H1 (cell line): ENCODE measurements around the gene RAB3A. TPM values are rescaled to one million over a fixed set of nuclear protein-coding genes. Genes with fewer than 3 reads are reported as not detected.

Source experiments
- CTCF ChIA-PET: fragments of 300-600 bp; sonication (Branson Sonifier 250); formaldehyde crosslinking; loops from one replicate; lab custom pipeline; 2021; ENCODE audit not compliant: partially characterized antibody; lab: Charles Lee
- POLR2A ChIA-PET: fragments of 300-600 bp; sonication (Branson Sonifier 250); formaldehyde crosslinking; loops from one replicate; lab custom pipeline; 2021; ENCODE audit warnings: inconsistent platforms; ENCODE audit not compliant: partially characterized antibody; lab: Charles Lee
- DNase-seq, 2 experiments: peaks; one replicate each; pipeline versions ENCODE4 v3.0.0 to v3.0.0-alpha.2; 2010 to 2022; ENCODE audit warnings: low spot score in 2 of 2, low read depth in 1 of 2, mixed read lengths in 1 of 2
- FAIRE-seq: peaks from 2 replicates; lab custom pipeline; 2011; peaks lifted over from hg19 to GRCh38; lab: Jason Lieb, UNC
- H2AFZ ChIP-seq: 2 replicates; pipeline ENCODE4 v1.8.1; 2012; ENCODE audit warnings: low read length, inconsistent platforms
- H2AK5ac ChIP-seq: 2 replicates; pipeline ENCODE4 v1.6.1; 2013; ENCODE audit warnings: low read depth, low read length
- H2BK120ac ChIP-seq: replicated peaks from 2 replicates; pipeline ENCODE3; 2013; ENCODE audit warnings: low read depth, low read length, inconsistent platforms
- H2BK12ac ChIP-seq: 2 replicates; pipeline ENCODE4 v1.6.1; 2013; ENCODE audit warnings: low read depth, low read length
- H2BK15ac ChIP-seq: 2 replicates; pipeline ENCODE4 v1.6.1; 2013; ENCODE audit warnings: low read length
- H2BK20ac ChIP-seq: 2 replicates; pipeline ENCODE4 v1.6.1; 2013; ENCODE audit warnings: low read length
- H2BK5ac ChIP-seq: 2 replicates; pipeline ENCODE4 v1.6.1; 2013; ENCODE audit warnings: low read depth, low read length
- H3K14ac ChIP-seq: 2 replicates; pipeline ENCODE4 v1.6.1; 2013; ENCODE audit warnings: inconsistent platforms; ENCODE audit not compliant: insufficient read length
- H3K18ac ChIP-seq: 2 replicates; pipeline ENCODE4 v1.6.1; 2013; ENCODE audit warnings: low read length; ENCODE audit errors: extremely low read depth
- H3K23ac ChIP-seq: 2 replicates; pipeline ENCODE4 v1.6.1; 2013; ENCODE audit warnings: inconsistent platforms; ENCODE audit not compliant: insufficient read length
- H3K23me2 ChIP-seq: 2 replicates; pipeline ENCODE4 v1.6.1; 2013; ENCODE audit warnings: low read depth, low read length
- H3K27ac ChIP-seq: 2 replicates; pipeline ENCODE4 v1.6.1; 2011; ENCODE audit warnings: low read depth, low read length, inconsistent platforms
- H3K27me3 ChIP-seq, 4 experiments: replicated peaks in 1 of 4; 1 replicate in 1 of 4; 2 replicates in 3 of 4; pipeline versions ENCODE4 v1.6.1 to v1.8.1; 2011 to 2013; ENCODE audit warnings: low read length in 3 of 4, mild to moderate bottlenecking in 3 of 4, inconsistent platforms in 2 of 4, mixed read lengths in 2 of 4, moderate library complexity in 1 of 4; ENCODE audit not compliant: control insufficient read depth in 3 of 4, insufficient read depth in 3 of 4; ENCODE audit errors: extremely low read depth in 1 of 4
- H3K36me3 ChIP-seq, 4 experiments: 2 replicates each; pipeline versions ENCODE4 v1.6.1 to v1.8.1; 2011 to 2013; ENCODE audit warnings: mild to moderate bottlenecking in 4 of 4, low read length in 3 of 4, moderate library complexity in 2 of 4, control low read depth in 1 of 4, inconsistent platforms in 1 of 4; ENCODE audit not compliant: insufficient read depth in 4 of 4, control insufficient read depth in 2 of 4
- H3K4ac ChIP-seq: replicated peaks from 2 replicates; pipeline ENCODE3; 2013; ENCODE audit warnings: low read length, low read depth, mixed read lengths, inconsistent platforms; ENCODE audit not compliant: insufficient read length
- H3K4me1 ChIP-seq, 4 experiments: replicated peaks in 1 of 4; 1 replicate in 1 of 4; 2 replicates in 3 of 4; pipeline versions ENCODE4 v1.6.1 to v1.8.1; 2011 to 2013; ENCODE audit warnings: low read length in 3 of 4, inconsistent platforms in 2 of 4, mixed read lengths in 1 of 4; ENCODE audit not compliant: insufficient read depth in 4 of 4, control insufficient read depth in 3 of 4
- H3K4me2 ChIP-seq, 2 experiments: 2 replicates each; pipeline versions ENCODE4 v1.6.1 to v1.8.1; 2011 to 2013; ENCODE audit warnings: low read depth in 2 of 2, low read length in 2 of 2, control low read depth in 1 of 2, inconsistent platforms in 1 of 2, mild to moderate bottlenecking in 1 of 2; ENCODE audit not compliant: insufficient read depth in 1 of 2
- H3K4me3 ChIP-seq, 4 experiments: fragments of 200-600, 300-600 bp in 1 of 4; sonication (generic), shearing (Covaris generic), sonication (Bioruptor Twin) in 1 of 4; 2 replicates each; pipeline versions ENCODE4 v1.5.1 to v1.8.1; 2011 to 2016; ENCODE audit warnings: low read length in 4 of 4, low read depth in 3 of 4, control low read depth in 2 of 4, inconsistent platforms in 2 of 4, mild to moderate bottlenecking in 2 of 4, mixed read lengths in 1 of 4, moderate library complexity in 1 of 4; ENCODE audit not compliant: insufficient read depth in 2 of 4; ENCODE audit errors: extremely low read depth in 1 of 4
- H3K56ac ChIP-seq: replicated peaks from 2 replicates; pipeline ENCODE3; 2013; ENCODE audit warnings: low read depth, mild to moderate bottlenecking, mixed read lengths, low read length, inconsistent platforms; ENCODE audit not compliant: insufficient read length
- H3K79me1 ChIP-seq: 2 replicates; pipeline ENCODE4 v1.6.1; 2013; ENCODE audit warnings: low read depth, low read length, control low read depth
- H3K79me2 ChIP-seq, 2 experiments: 2 replicates each; pipeline versions ENCODE4 v1.6.1 to v1.8.1; 2012 to 2013; ENCODE audit warnings: low read length in 2 of 2, mild to moderate bottlenecking in 2 of 2, inconsistent platforms in 1 of 2; ENCODE audit not compliant: insufficient read depth in 2 of 2, control insufficient read depth in 1 of 2
- H3K9ac ChIP-seq, 4 experiments: replicated peaks in 1 of 4; 1 replicate in 1 of 4; 2 replicates in 3 of 4; pipeline versions ENCODE4 v1.6.1 to v1.8.1; 2011 to 2013; ENCODE audit warnings: low read depth in 3 of 4, low read length in 3 of 4, control low read depth in 2 of 4, mild to moderate bottlenecking in 2 of 4, moderate library complexity in 2 of 4, inconsistent platforms in 1 of 4; ENCODE audit errors: extremely low read depth in 1 of 4
- H3K9me3 ChIP-seq, 2 experiments: 2 replicates each; pipeline versions ENCODE4 v1.6.1 to v1.8.1; 2012 to 2013; ENCODE audit warnings: mild to moderate bottlenecking in 2 of 2, moderate library complexity in 2 of 2, control low read depth in 1 of 2, inconsistent platforms in 1 of 2, low read depth in 1 of 2, low read length in 1 of 2, mixed read lengths in 1 of 2; ENCODE audit not compliant: insufficient read depth in 2 of 2
- H4K20me1 ChIP-seq, 2 experiments: replicated peaks in 1 of 2; 2 replicates each; pipeline versions ENCODE3 to v1.8.1; 2011 to 2013; ENCODE audit warnings: inconsistent platforms in 2 of 2, low read length in 2 of 2, mild to moderate bottlenecking in 1 of 2; ENCODE audit not compliant: insufficient read depth in 2 of 2, control insufficient read depth in 1 of 2
- H4K5ac ChIP-seq: 2 replicates; pipeline ENCODE4 v1.6.1; 2013; ENCODE audit warnings: low read length, low read depth, mixed read lengths, inconsistent platforms; ENCODE audit not compliant: insufficient read length
- H4K8ac ChIP-seq: 2 replicates; pipeline ENCODE4 v1.8.0; 2013; ENCODE audit warnings: mild to moderate bottlenecking, moderate library complexity, low read length, inconsistent platforms; ENCODE audit not compliant: insufficient read depth; ENCODE audit errors: extremely low read depth
- H4K91ac ChIP-seq: replicated peaks from 2 replicates; pipeline ENCODE3; 2013; ENCODE audit warnings: low read length, mixed read lengths, inconsistent platforms; ENCODE audit not compliant: insufficient read length
- BACH1 ChIP-seq: IDR thresholded peaks from 2 replicates; pipeline ENCODE4 v1.6.1; 2012; ENCODE audit warnings: low read length, improper control_type of control experiment
- GTF2F1 ChIP-seq: IDR thresholded peaks from 2 replicates; pipeline ENCODE4 v1.6.1; 2012; ENCODE audit warnings: low read depth, low read length, improper control_type of control experiment, borderline replicate concordance
- POU5F1 ChIP-seq: IDR thresholded peaks from 2 replicates; pipeline ENCODE4 v1.6.1; 2011; ENCODE audit warnings: low read depth, mild to moderate bottlenecking, low read length, moderate library complexity
- RXRA ChIP-seq: IDR thresholded peaks from 2 replicates; pipeline ENCODE4 v1.6.1; 2011; ENCODE audit warnings: low read depth, mild to moderate bottlenecking, low read length, moderate library complexity; ENCODE audit not compliant: insufficient read depth
- SIRT6 ChIP-seq: IDR thresholded peaks from one replicate; pipeline ENCODE4 v1.7.1; 2012; ENCODE audit warnings: low read length, inconsistent platforms
- SP4 ChIP-seq: IDR thresholded peaks from 2 replicates; pipeline ENCODE4 v1.6.1; 2012; ENCODE audit warnings: low read length, inconsistent platforms
- TAF1 ChIP-seq: IDR thresholded peaks from 2 replicates; pipeline ENCODE4 v1.6.1; 2011; ENCODE audit warnings: mild to moderate bottlenecking, low read depth, low read length
- TBP ChIP-seq: IDR thresholded peaks from 2 replicates; pipeline ENCODE4 v1.6.1; 2011; ENCODE audit warnings: low read depth, low read length, improper control_type of control experiment
- WGBS, 2 experiments: shearing (Covaris generic) in 1 of 2; methylation state at CpG; one replicate each; pipeline versions ENCODE4 v1.1.6 to v1.1.7; 2013 to 2015; ENCODE audit warnings: low lambda C conversion rate in 2 of 2, mixed read lengths in 2 of 2, inconsistent platforms in 1 of 2, low coverage in 1 of 2, missing lambda C conversion rate in 1 of 2; ENCODE audit not compliant: insufficient replicate concordance in 2 of 2, insufficient coverage in 1 of 2, insufficient read length in 1 of 2; ENCODE audit errors: extremely low coverage in 1 of 2, missing lambda C conversion rate in 1 of 2; 5-methylcytosine and 5-hydroxymethylcytosine counted together
- polyA plus RNA-seq, 7 experiments: library from polyadenylated mRNA; depleted of rRNA in 3 of 7; stranded (reverse) in 5 of 7; unstranded in 2 of 7; fragments of >200 nt in 5 of 7; fragments of 200-250 nt in 2 of 7; gene quantifications; 1 replicate in 5 of 7; 2 replicates in 1 of 7; 4 replicates in 1 of 7; pipeline versions ENCODE4 v1.2.1 to v1.2.3, GENCODE V29; 2011 to 2013; ENCODE audit warnings: missing spikeins in 2 of 7, mixed read lengths in 2 of 7
- total RNA-seq: library from RNA; stranded (reverse); fragmentation: NEBNext Ultra II Directional; extraction: Animal tissue kit (Norgen Biotek cat#: 25700); gene quantifications from 2 replicates; pipeline ENCODE4 v1.2.1, GENCODE V29; 2021
- TF ChIP-seq, protein P1 (sequence below): IDR thresholded peaks from 2 replicates; pipeline ENCODE4 v1.6.1; 2012; ENCODE audit warnings: inconsistent platforms

Gene RAB3A
- total and polyA plus RNA-seq, 2 of the 8 experiments (the other 6 are each of a cell fraction or from before 2014, with no cell fraction given) = 13.6 to 14.2 TPM

- Histone ChIP-seq H3K79me1 (no peaks in the 10 kb centered on the region), H4K8ac (no peak overlapping the region), H2BK5ac (peak overlapping the region; percentile 98; the same call in 1 of the 2 replicates), H3K4me3 (peak overlapping the region in 2 of 4 experiments; percentile 39 to 54; a peak in 2 of 8 replicates), H3K23ac (no peak overlapping the region), H2AFZ (no peak overlapping the region), H3K9ac (peak overlapping the region in 2 of 4 experiments; percentile 8 to 22; a peak in 1 of 7 replicates), H3K4me2 (peak overlapping the region; percentile 91 to 96), H3K18ac (peak overlapping the region; percentile 87), H3K36me3 (no peaks in the 10 kb centered on the region), H4K5ac (no peak overlapping the region), H3K23me2 (peaks cover 7% of the 10 kb centered on the region), H4K20me1 (no peaks in the 10 kb centered on the region), H2AK5ac (no peak overlapping the region), H3K27me3 (peaks cover 0 to 7% (median 3%) of the 10 kb centered on the region in 4 experiments; a peak in 4 of 7 replicates), H4K91ac (no peak overlapping the region), H2BK120ac (no peak overlapping the region), H2BK20ac (peak overlapping the region; percentile 80; the same call in 1 of the 2 replicates), H2BK12ac (peak overlapping the region; percentile 95; the same call in 1 of the 2 replicates), H3K4ac (no peak overlapping the region), H3K9me3 (no peaks in the 10 kb centered on the region), H2BK15ac (peak overlapping the region; percentile 90; the same call in 1 of the 2 replicates), H3K4me1 (peaks cover 6 to 20% (median 14%) of the 10 kb centered on the region in 4 experiments), H3K79me2 (no peaks in the 10 kb centered on the region), H3K27ac (no peak overlapping the region), H3K14ac (no peak overlapping the region), H3K56ac (no peak overlapping the region)
- POLR2A ChIA-PET = interaction anchor here (0.6 to 4.4 kb wide), 18 partner anchors 7 to 126 kb away, joined by 3 to 43 read pairs (median 4); partner anchors contain the start of genes JUND and RAB3A
- WGBS, 2 experiments = 35% methylated on average over 4 of the region's 4 CpGs; no CpG with 5 or more reads in 1 of the 2 experiments
- DNase-seq (no peak), FAIRE-seq (no peak)
- CTCF ChIA-PET = interaction anchor here (0.9 to 10.1 kb wide), 19 partner anchors 9 to 180 kb away, joined by 3 to 140 read pairs (median 6); partner anchors contain the start of gene RAB3A
- TF ChIP-seq TAF1 = no peak
- no peak for TF ChIP-seq SP4
- TF ChIP-seq, protein P1, sequence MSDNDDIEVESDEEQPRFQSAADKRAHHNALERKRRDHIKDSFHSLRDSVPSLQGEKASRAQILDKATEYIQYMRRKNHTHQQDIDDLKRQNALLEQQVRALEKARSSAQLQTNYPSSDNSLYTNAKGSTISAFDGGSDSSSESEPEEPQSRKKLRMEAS = no peak
- TF ChIP-seq RXRA = no peak
- TF ChIP-seq BACH1 = no peak
- TF ChIP-seq TBP = no peak
- no peak for TF ChIP-seq POU5F1
- TF ChIP-seq SIRT6 = no peak
- no peak for TF ChIP-seq GTF2F1
Observed at GRCh38 chr19:18231775-18232174, 27.9 kb upstream of the RAB3A start.
